ENCODE measurements around the gene LPIN1. TPM values are rescaled to one million over a fixed set of nuclear protein-coding genes. Genes with fewer than 3 reads are reported as not detected.

LPIN1 gene
- total RNA-seq, 1 donor from 2014 or later: 18.3 TPM

- Mint-ChIP-seq H3K4me3 (ENCODE audit: low read depth) (no peak overlapping the region), H3K36me3 (ENCODE audit: insufficient read depth) (no peaks in the 10 kb centered on the region), H3K4me1 (ENCODE audit: low read depth) (peaks cover 10% of the 10 kb centered on the region), H3K27me3 (peaks cover 3% of the 10 kb centered on the region), H3K9me3 (ENCODE audit: low read depth) (no peaks in the 10 kb centered on the region), H3K27ac (no peak overlapping the region)
- DNase-seq (ENCODE audit: low spot score, unreplicated experiment): no peak
- TF ChIP-seq, protein P1, sequence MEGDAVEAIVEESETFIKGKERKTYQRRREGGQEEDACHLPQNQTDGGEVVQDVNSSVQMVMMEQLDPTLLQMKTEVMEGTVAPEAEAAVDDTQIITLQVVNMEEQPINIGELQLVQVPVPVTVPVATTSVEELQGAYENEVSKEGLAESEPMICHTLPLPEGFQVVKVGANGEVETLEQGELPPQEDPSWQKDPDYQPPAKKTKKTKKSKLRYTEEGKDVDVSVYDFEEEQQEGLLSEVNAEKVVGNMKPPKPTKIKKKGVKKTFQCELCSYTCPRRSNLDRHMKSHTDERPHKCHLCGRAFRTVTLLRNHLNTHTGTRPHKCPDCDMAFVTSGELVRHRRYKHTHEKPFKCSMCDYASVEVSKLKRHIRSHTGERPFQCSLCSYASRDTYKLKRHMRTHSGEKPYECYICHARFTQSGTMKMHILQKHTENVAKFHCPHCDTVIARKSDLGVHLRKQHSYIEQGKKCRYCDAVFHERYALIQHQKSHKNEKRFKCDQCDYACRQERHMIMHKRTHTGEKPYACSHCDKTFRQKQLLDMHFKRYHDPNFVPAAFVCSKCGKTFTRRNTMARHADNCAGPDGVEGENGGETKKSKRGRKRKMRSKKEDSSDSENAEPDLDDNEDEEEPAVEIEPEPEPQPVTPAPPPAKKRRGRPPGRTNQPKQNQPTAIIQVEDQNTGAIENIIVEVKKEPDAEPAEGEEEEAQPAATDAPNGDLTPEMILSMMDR (IDR thresholded peaks at IDR 0.05; ENCODE audit: unreplicated experiment): no peak
Measured at GRCh38 chr2:11876889-11877288, 130.5 kb downstream of the LPIN1 start.

Small RNAs within 50 kb of the gene (microRNA-seq; reads per million reads assigned to microRNA genes)
- not detected for gene MIR4262 (ENCODE audit: borderline number of aligned reads, unreplicated experiment)
- gene MIR548S (ENCODE audit: borderline number of aligned reads, unreplicated experiment): not detected

Other genes with a start within 250 kb of the LPIN1 start
- 78.8 and 82.5 TPM in 2 replicates for gene GREB1, start 212.6 kb upstream of the LPIN1 start, total RNA-seq
- not detected in 2 replicates for gene NTSR2, start 76.4 kb upstream of the LPIN1 start, total RNA-seq

Data from progenitor cell of endocrine pancreas (in vitro differentiated cells).